Upper lobe of left lung (tissue), 6 donors: ENCODE data around the gene ELMOD2. TPM values are rescaled to one million over a fixed set of nuclear protein-coding genes. Genes with fewer than 3 reads are reported as not detected.
"Not testable (repeated sequence)": the region's sequence is repeated elsewhere in the genome, so short reads cannot be mapped to it uniquely, and the experiment has no call there.

Experiments used
- ATAC-seq, 2 donors: fragments of 200-7000 bp; cut with Tn5 transposase; one replicate each; pipeline ENCODE4 v1.9.1; 2022; ENCODE audit warnings: mild to moderate bottlenecking in 2 of 2, moderate library complexity in 2 of 2; ENCODE audit not compliant: low FRiP score in 2 of 2
- DNase-seq, 2 donors: peaks; one replicate each; pipeline ENCODE4 v3.0.0-alpha.2; 2019 to 2020
- H3K27ac ChIP-seq, 4 donors: fragments of 200-600 bp; sonication (generic); one replicate each; pipeline ENCODE4 v1.5.1; 2016 to 2019
- H3K27me3 ChIP-seq, 4 donors: fragments of 200-600 bp; sonication (generic); one replicate each; pipeline ENCODE4 v1.5.1; 2017 to 2019
- H3K36me3 ChIP-seq, 4 donors: fragments of 200-600 bp; sonication (generic); one replicate each; pipeline ENCODE4 v1.5.1; 2016 to 2019
- H3K4me1 ChIP-seq, 4 donors: fragments of 200-600 bp; sonication (generic); one replicate each; pipeline ENCODE4 v1.5.1; 2018 to 2019
- H3K4me3 ChIP-seq, 4 donors: fragments of 200-600 bp; sonication (generic); one replicate each; pipeline ENCODE4 v1.5.1; 2017 to 2019; ENCODE audit warnings: mild to moderate bottlenecking in 2 of 4, moderate library complexity in 1 of 4
- H3K9me3 ChIP-seq, 4 donors: fragments of 200-600 bp; sonication (generic); one replicate each; pipeline ENCODE4 v1.5.1; 2018 to 2019
- CTCF ChIP-seq, 6 experiments: fragments of 450-650 bp in 4 of 6; fragments of 200-600 bp in 2 of 6; sonication (generic) in 2 of 6; IDR thresholded peaks; one replicate each; pipeline ENCODE4 v1.5.1; 2016 to 2019; ENCODE audit warnings: antibody characterized with exemption in 6 of 6
- EP300 ChIP-seq, 4 donors: sonication (generic); formaldehyde crosslinking; IDR thresholded peaks; one replicate each; pipeline ENCODE4 v1.5.1; 2017; ENCODE audit warnings: antibody characterized with exemption in 4 of 4, control low read depth in 2 of 4
- POLR2A ChIP-seq, 4 donors: fragments of 450-650 bp; IDR thresholded peaks; one replicate each; pipeline ENCODE4 v1.5.1; 2016 to 2017; ENCODE audit warnings: antibody characterized with exemption in 4 of 4, mild to moderate bottlenecking in 2 of 4
- POLR2AphosphoS5 ChIP-seq, 2 donors: sonication (generic); formaldehyde crosslinking; IDR thresholded peaks; one replicate each; pipeline ENCODE4 v1.5.1; 2017; ENCODE audit warnings: antibody characterized with exemption in 2 of 2
- WGBS, 2 donors: methylation state at CpG; one replicate each; pipeline ENCODE4 v1.1.5; 2017 to 2018; 5-methylcytosine and 5-hydroxymethylcytosine counted together
- total RNA-seq, 6 donors: library from RNA; depleted of rRNA in 4 of 6; stranded (reverse); fragments of >200 nt in 4 of 6; gene quantifications; one replicate each; pipeline versions ENCODE4 v1.1.0 to v1.2.1, GENCODE V29; 2016 to 2021
- donor health status: DM: no; HTN: no; CAD: no; lungs with moderate emphysema.
- donor health status: DM: no; HTN: yes; CAD: no; lungs with severe emphysema.

ELMOD2 gene
- total RNA-seq, 6 donors from 2014 or later: 15.7 to 28.3 (median 18.2) TPM

GRCh38 chr4:140497747-140498636, 26.0 kb upstream of the ELMOD2 start, which contains the start of gene MGAT4D:
Gene MGAT4D, minus strand, starts transcription at chr4:140498293. Its CDS starts 71 bp downstream, at chr4:140498222.
- peaks cover 0 to 14% (median 6%) of the 10 kb centered on the region in 4 donors for H3K27me3 ChIP-seq
- H3K27ac ChIP-seq: no peak within 1 kb of the TSS
- H3K36me3 ChIP-seq: no peaks in the 10 kb centered on the region
- ATAC-seq (peak in 1 of 2 donors; percentile 58), DNase-seq (peak in 1 of 2 donors; percentile 84)
- H3K4me3 ChIP-seq: peak within 1 kb of the TSS in 3 of 4 donors; percentile 14 to 32 (median 27)
- H3K4me1 ChIP-seq: peaks cover 0 to 10% (median 6%) of the 10 kb centered on the region in 4 donors
- 12 to 13% methylated on average over 25 to 47 of the region's 68 CpGs for WGBS, 2 donors
- no peaks in the 10 kb centered on the region for H3K9me3 ChIP-seq
- no peak for TF ChIP-seq POLR2A (IDR thresholded peaks at IDR 0.05)
- no peak for TF ChIP-seq EP300 (IDR thresholded peaks at IDR 0.05)
- TF ChIP-seq CTCF (IDR thresholded peaks at IDR 0.05): no peak
- no peak for TF ChIP-seq POLR2AphosphoS5 (IDR thresholded peaks at IDR 0.05)

- DNase-seq (no peak), ATAC-seq (no peak)
- Histone ChIP-seq H3K27ac (no peak overlapping the region), H3K9me3 (no peaks in the 10 kb centered on the region), H3K4me1 (peaks cover 0 to 10% (median 6%) of the 10 kb centered on the region in 4 donors), H3K27me3 (peaks cover 0 to 14% (median 6%) of the 10 kb centered on the region in 4 donors), H3K4me3 (no peak overlapping the region), H3K36me3 (no peaks in the 10 kb centered on the region)
- WGBS, 2 donors: 90 to 95% methylated on average over 4 of the region's 4 CpGs
- TF ChIP-seq EP300 (IDR thresholded peaks at IDR 0.05): no peak
- no peak for TF ChIP-seq CTCF (IDR thresholded peaks at IDR 0.05)
- no peak for TF ChIP-seq POLR2A (IDR thresholded peaks at IDR 0.05)
- TF ChIP-seq POLR2AphosphoS5 (IDR thresholded peaks at IDR 0.05): no peak
Observed at GRCh38 chr4:140499391-140499790, 24.6 kb upstream of the ELMOD2 start.

- DNase-seq (no peak), ATAC-seq (no peak)
- Histone ChIP-seq H3K4me3 (no peak overlapping the region), H3K36me3 (no peaks in the 10 kb centered on the region), H3K27ac (no peak overlapping the region), H3K27me3 (no peaks in the 10 kb centered on the region), H3K9me3 (peaks cover 0 to 3% (median 0%) of the 10 kb centered on the region in 4 donors), H3K4me1 (no peaks in the 10 kb centered on the region)
- TF ChIP-seq EP300 (IDR thresholded peaks at IDR 0.05): no peak
- TF ChIP-seq POLR2AphosphoS5 (IDR thresholded peaks at IDR 0.05): no peak
- no peak for TF ChIP-seq CTCF (IDR thresholded peaks at IDR 0.05)
- no peak for TF ChIP-seq POLR2A (IDR thresholded peaks at IDR 0.05)
Observed at GRCh38 chr4:140504261-140504660, 19.7 kb upstream of the ELMOD2 start.

GRCh38 chr4:140513765-140514164, 10.2 kb upstream of the ELMOD2 start:
- not testable (repeated sequence) for H3K27me3 ChIP-seq, DNase-seq, H3K9me3 ChIP-seq, H3K27ac ChIP-seq, H3K36me3 ChIP-seq, H3K4me3 ChIP-seq, ATAC-seq, H3K4me1 ChIP-seq
- WGBS, 2 donors: 84 to 94% methylated on average over 5 of the region's 5 CpGs

GRCh38 chr4:140515423-140515822, 8.5 kb upstream of the ELMOD2 start:
- Histone ChIP-seq H3K27ac (no peak overlapping the region), H3K36me3 (no peaks in the 10 kb centered on the region), H3K9me3 (no peaks in the 10 kb centered on the region), H3K4me1 (no peaks in the 10 kb centered on the region), H3K27me3 (no peaks in the 10 kb centered on the region), H3K4me3 (no peak overlapping the region)
- DNase-seq (no peak), ATAC-seq (no peak)
- TF ChIP-seq EP300 (IDR thresholded peaks at IDR 0.05) (no peak), POLR2A (IDR thresholded peaks at IDR 0.05) (no peak), POLR2AphosphoS5 (IDR thresholded peaks at IDR 0.05) (no peak), CTCF (IDR thresholded peaks at IDR 0.05) (no peak)
- 0 to 25% methylated on average over 1 of the region's 1 CpG for WGBS, 2 donors
